ENCODE measurements around the gene RASGEF1C.

RASGEF1C gene

DNA sequence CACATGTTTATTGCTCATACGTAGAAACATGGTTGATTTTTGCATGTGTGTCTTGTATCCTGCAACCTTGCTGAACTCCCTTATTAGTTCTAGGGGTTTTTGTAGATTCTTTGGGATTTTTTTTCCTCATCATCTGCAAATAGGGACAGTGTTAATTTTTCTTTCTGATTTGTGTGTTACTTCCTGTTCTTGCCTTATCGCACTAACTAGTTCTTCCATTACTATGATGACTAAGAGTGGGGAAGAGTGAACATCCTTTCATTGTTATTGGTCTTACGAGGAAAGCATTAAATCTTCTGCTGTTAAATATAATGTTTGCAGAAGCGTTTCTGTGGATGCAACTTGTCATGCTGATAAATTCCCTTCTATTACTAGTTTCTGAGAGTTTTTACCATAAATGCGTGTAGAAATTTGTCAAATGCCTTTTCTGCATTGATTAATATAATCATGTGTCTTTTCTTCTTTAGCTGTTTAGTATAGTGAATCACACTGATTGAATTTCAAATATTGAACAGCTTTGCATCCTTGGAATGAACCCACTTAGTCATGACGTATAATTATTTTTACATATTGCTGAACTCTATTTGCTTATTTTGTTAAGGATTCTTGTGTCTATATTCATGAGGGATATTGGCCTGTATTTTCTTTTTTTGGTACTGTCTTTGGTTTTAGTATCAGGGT, 105.4 kb downstream of the RASGEF1C start:
- Histone ChIP-seq H3K27me3 (ENCODE audit: insufficient read depth, low read length) (0 out of 2 replicates have a peak, but pooled peaks cover 3% of the 10 kb centered on the region), H3K4me1 (ENCODE audit: control insufficient read depth, insufficient read depth, low read length, unreplicated experiment) (no peaks in the 10 kb centered on the region), H3K4me3 (ENCODE audit: low read depth, low read length) (no peak overlapping the region), H2AFZ (ENCODE audit: low read length, unreplicated experiment) (no peak overlapping the region), H3K27ac (ENCODE audit: low read depth, low read length) (no peak overlapping the region), H3K79me2 (ENCODE audit: control insufficient read depth, insufficient read depth, low read length, unreplicated experiment) (no peaks in the 10 kb centered on the region), H3K36me3 (ENCODE audit: insufficient read depth, low read length) (no peaks in the 10 kb centered on the region)

DNA sequence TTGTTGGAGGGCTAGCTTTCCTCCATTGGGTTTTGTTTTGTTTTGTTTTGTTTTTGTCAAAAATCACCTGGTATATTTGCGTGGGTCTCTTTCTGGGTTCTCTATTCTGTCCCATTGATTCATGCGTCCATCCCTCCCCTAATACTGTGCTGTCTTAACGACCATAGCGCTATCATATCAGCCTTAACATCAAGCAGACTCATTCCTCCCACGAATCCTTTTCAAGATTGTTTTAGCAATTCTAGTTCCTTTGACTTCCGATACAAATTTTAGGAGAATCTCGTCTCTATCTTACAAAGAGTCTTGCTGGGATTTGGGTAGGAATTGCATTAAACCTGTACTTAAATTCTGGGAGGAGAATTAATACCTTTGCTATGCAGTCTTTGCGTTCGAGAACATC, 106.4 kb downstream of the RASGEF1C start:
- H2AFZ ChIP-seq (ENCODE audit: low read length, unreplicated experiment), result no peak overlapping the region
- no peaks in the 10 kb centered on the region for H3K36me3 ChIP-seq (ENCODE audit: insufficient read depth, low read length)
- H3K4me1 ChIP-seq (ENCODE audit: control insufficient read depth, insufficient read depth, low read length, unreplicated experiment), result no peaks in the 10 kb centered on the region
- no peak overlapping the region for H3K27ac ChIP-seq (ENCODE audit: low read depth, low read length)
- 0 out of 2 replicates have a peak, but pooled peaks cover 3% of the 10 kb centered on the region for H3K27me3 ChIP-seq (ENCODE audit: insufficient read depth, low read length)
- H3K79me2 ChIP-seq (ENCODE audit: control insufficient read depth, insufficient read depth, low read length, unreplicated experiment), result no peaks in the 10 kb centered on the region
- no peak overlapping the region for H3K4me3 ChIP-seq (ENCODE audit: low read depth, low read length)

DNA sequence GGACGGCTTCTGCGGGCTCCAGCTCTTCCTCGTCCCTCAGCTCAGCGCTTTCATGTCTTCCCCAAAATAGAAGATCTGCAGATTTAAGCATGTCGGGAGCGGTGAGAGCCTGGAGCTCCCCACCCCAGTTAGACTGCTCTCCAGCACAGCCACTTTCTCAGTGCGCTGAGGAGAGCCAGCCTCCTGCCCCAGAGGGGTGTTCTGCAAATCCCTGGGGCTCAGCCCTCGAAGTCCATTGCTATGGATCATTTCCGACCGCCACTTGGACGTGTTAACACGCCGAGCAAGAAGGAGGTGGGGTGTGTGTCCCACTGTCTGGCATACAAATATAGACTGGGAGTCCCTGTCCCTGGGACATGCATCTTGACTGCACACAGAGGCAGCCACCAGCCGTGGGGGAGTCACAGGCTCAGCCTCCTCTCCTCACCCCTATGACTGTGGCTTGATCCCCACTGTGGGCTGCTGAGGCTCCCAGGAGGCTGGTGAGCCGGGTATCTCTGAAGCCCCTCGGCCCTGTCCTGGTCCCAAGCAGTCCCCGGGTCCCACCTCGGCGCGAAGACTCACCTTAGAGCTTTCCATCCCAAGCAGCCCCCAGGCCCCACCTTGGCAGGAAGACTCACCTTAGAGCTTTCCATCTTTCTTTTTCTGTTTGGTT, 107.4 kb downstream of the RASGEF1C start:
- H3K4me3 ChIP-seq (ENCODE audit: low read depth, low read length), result no peak overlapping the region
- H3K79me2 ChIP-seq (ENCODE audit: control insufficient read depth, insufficient read depth, low read length, unreplicated experiment), result no peaks in the 10 kb centered on the region
- H2AFZ ChIP-seq (ENCODE audit: low read length, unreplicated experiment), result no peak overlapping the region
- H3K4me1 ChIP-seq (ENCODE audit: control insufficient read depth, insufficient read depth, low read length, unreplicated experiment), result no peaks in the 10 kb centered on the region
- no peak overlapping the region for H3K27ac ChIP-seq (ENCODE audit: low read depth, low read length)
- H3K36me3 ChIP-seq (ENCODE audit: insufficient read depth, low read length), result no peaks in the 10 kb centered on the region
- 0 out of 2 replicates have a peak, but pooled peaks cover 3% of the 10 kb centered on the region for H3K27me3 ChIP-seq (ENCODE audit: insufficient read depth, low read length)

DNA sequence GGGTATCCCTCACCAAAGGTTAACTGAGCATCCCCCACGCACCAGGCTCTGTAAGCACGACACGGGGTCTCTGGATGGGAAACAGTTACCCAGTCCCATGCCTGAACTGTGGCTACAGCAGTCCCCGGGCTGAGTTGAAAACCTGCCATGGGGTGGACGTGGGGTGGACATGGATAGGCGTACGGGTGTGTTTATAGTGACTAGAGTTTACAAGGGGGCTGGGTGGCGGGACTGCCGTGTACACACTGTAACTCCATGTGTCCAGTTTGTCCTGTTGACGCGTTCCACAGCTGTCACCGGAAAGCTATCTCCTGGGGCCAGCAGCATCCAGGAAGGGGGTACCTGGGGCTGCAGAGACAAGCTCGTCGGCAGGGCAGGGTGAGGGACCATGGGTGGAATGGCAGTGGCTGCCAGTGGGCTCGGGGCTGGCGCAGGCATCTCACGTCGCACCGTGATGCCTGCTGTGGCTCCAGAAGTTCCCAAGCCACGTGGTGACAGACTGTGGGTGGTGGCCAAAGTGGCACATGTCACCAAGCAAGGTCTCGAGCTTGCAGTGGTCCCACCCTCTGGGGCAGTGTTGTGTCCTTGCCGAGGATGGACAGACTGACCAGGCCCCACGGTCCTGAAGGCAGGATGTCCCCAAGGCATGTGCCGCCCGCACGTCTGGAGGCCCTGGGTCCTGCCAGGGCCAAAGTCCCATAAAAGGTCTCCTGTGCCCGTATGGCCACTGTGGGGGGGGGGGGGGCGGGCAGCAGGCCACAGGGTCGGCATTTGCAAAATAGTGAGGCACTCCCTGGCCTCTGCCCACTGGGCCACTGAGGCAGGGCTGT, 108.2 kb downstream of the RASGEF1C start:
- 0 out of 2 replicates have a peak, but pooled peaks cover 3% of the 10 kb centered on the region for H3K27me3 ChIP-seq (ENCODE audit: insufficient read depth, low read length)
- no peaks in the 10 kb centered on the region for H3K79me2 ChIP-seq (ENCODE audit: control insufficient read depth, insufficient read depth, low read length, unreplicated experiment)
- H3K4me1 ChIP-seq (ENCODE audit: control insufficient read depth, insufficient read depth, low read length, unreplicated experiment), result no peaks in the 10 kb centered on the region
- no peaks in the 10 kb centered on the region for H3K36me3 ChIP-seq (ENCODE audit: insufficient read depth, low read length)
- H2AFZ ChIP-seq (ENCODE audit: low read length, unreplicated experiment), result no peak overlapping the region
- H3K27ac ChIP-seq (ENCODE audit: low read depth, low read length), result no peak overlapping the region
- H3K4me3 ChIP-seq (ENCODE audit: low read depth, low read length), result no peak overlapping the region

DNA sequence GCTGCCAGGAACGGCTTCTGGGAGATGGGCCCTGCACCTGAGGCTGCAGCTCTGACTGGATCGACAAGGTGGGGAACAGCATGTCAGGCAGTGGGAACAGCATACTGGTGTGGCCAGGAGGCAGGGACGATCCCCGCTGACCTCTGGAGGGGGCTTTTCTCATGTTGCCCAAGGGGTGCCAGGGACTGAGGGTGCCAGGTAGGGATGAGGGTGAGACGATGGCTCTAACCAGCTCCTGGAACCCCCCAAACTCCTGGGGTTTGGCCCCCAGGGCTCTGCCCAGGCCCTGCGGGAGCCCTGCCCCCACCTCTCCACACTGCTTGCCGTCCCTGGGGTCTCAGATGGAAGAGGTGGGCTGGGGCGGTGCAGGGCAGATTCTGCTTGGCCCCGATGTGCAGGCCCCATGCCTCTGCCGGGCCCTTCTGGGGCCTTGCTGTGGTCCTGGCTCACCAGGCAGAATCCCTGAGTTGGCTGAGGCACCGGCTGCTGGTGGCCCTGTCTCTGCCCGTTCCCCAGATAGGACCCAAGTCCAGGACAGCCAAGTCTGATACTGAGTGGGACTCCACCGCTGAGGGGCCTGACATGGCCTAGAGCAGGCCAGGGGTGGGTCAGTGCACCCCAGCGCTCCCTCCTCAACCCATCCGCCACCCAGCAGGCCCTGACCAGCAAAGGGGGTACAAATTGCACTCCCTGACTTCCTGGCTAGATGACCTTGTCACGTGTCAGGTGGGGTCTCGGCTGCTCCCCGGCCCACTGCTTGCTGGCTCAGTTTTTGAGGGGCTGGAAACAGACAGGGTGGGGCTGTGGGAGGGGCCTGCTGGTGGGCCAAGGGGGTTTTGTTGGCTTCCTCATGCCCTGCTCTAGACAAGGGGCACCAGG, 109.0 kb downstream of the RASGEF1C start:
- Histone ChIP-seq H3K4me3 (ENCODE audit: low read depth, low read length) (no peak overlapping the region), H3K36me3 (ENCODE audit: insufficient read depth, low read length) (no peaks in the 10 kb centered on the region), H2AFZ (ENCODE audit: low read length, unreplicated experiment) (no peak overlapping the region), H3K27me3 (ENCODE audit: insufficient read depth, low read length) (0 out of 2 replicates have a peak, but pooled peaks cover 3% of the 10 kb centered on the region), H3K4me1 (ENCODE audit: control insufficient read depth, insufficient read depth, low read length, unreplicated experiment) (no peaks in the 10 kb centered on the region), H3K27ac (ENCODE audit: low read depth, low read length) (no peak overlapping the region), H3K79me2 (ENCODE audit: control insufficient read depth, insufficient read depth, low read length, unreplicated experiment) (no peaks in the 10 kb centered on the region)

DNA sequence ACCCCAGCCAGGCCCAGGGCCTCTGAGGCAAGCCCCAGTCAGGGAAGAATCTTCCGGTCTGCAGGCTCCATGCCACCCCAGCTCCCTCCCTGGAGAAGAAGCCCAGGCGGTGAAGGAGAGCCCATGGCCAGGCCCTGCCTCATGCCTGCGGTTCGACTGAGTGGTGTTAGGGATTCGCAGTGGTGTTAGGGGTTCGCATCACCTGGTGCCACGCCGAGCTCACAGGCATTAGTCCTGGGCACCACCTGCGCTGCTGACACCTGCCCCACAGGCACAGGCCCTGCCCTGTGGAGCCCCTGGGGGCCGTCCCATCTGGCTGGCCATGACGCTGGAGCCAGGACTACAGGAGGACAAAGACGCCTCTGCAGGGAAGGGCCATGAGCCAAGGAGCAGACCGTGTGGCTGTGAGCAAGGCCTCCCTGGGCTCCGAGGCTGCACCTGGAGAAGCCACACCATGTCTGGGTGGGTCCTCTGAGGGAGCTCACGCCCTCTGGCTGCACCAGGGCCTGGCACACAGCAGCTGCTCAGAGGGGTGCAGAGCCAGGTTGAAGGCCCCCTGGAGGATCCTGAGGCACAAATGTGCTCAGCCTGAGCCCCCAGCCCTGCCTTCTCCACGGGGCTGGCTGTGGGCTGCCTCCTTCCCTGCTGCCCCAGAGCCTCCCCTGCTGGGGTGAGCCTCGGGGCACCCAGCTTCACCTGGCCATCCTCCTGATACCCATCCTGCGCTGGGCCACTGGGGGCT, 109.8 kb downstream of the RASGEF1C start:
- H3K4me3 ChIP-seq (ENCODE audit: low read depth, low read length), result no peak overlapping the region
- H3K27me3 ChIP-seq (ENCODE audit: insufficient read depth, low read length), result 0 out of 2 replicates have a peak, but pooled peaks cover 3% of the 10 kb centered on the region
- H3K27ac ChIP-seq (ENCODE audit: low read depth, low read length), result no peak overlapping the region

DNA sequence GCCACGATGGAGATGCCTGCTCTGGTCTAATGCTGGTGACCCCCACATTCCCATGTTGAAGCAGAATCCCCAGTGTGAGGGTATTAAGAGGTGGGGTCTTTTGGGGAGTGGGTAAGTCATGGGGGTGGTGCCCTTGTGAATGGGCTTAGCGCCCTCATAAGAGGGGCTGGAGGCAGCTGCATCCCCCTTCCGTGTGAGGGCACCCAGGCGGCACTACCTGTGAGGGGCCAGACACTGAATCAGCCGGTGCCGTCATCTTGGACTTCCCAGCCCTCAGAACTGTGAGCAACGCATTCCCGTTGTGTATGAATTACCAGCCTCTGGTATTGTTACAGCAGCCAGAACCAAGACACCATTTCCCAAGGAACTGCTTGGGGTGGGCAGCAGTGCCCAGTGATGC, 110.5 kb downstream of the RASGEF1C start:
- H3K4me3 ChIP-seq (ENCODE audit: low read depth, low read length), result no peak overlapping the region
- 0 out of 2 replicates have a peak, but pooled peaks cover 3% of the 10 kb centered on the region for H3K27me3 ChIP-seq (ENCODE audit: insufficient read depth, low read length)
- no peak overlapping the region for H3K27ac ChIP-seq (ENCODE audit: low read depth, low read length)
- no peaks in the 10 kb centered on the region for H3K36me3 ChIP-seq (ENCODE audit: insufficient read depth, low read length)
- H2AFZ ChIP-seq (ENCODE audit: low read length, unreplicated experiment), result no peak overlapping the region
- no peaks in the 10 kb centered on the region for H3K79me2 ChIP-seq (ENCODE audit: control insufficient read depth, insufficient read depth, low read length, unreplicated experiment)
- no peaks in the 10 kb centered on the region for H3K4me1 ChIP-seq (ENCODE audit: control insufficient read depth, insufficient read depth, low read length, unreplicated experiment)

More for the DNA sequence above, 109.8 kb downstream of the RASGEF1C start:
- H3K36me3 ChIP-seq (ENCODE audit: insufficient read depth, low read length), result no peaks in the 10 kb centered on the region
- no peaks in the 10 kb centered on the region for H3K79me2 ChIP-seq (ENCODE audit: control insufficient read depth, insufficient read depth, low read length, unreplicated experiment)
- H3K4me1 ChIP-seq (ENCODE audit: control insufficient read depth, insufficient read depth, low read length, unreplicated experiment), result no peaks in the 10 kb centered on the region
- no peak overlapping the region for H2AFZ ChIP-seq (ENCODE audit: low read length, unreplicated experiment)

DNA sequence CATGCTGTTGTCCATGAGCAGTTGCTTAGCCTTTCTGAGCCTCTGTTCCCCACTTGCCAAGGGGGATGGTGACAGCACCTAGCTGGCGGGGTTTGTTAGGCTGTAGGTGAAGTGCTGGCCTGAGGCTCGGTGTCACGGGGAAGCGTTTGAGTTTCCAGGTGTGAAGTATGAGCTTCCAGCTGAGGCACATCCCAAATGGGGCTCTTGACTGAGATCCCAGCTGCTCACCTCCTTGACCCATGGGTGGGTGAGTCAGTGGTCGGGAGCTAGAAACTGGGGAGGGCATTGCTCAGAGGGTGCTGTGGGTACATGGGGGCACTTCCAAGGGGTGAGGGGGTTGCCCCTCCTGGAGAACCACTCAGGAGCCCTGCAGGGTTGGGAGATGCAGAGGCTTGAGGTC, 111.1 kb downstream of the RASGEF1C start:
- Histone ChIP-seq H3K79me2 (ENCODE audit: control insufficient read depth, insufficient read depth, low read length, unreplicated experiment) (no peaks in the 10 kb centered on the region), H2AFZ (ENCODE audit: low read length, unreplicated experiment) (no peak overlapping the region), H3K4me1 (ENCODE audit: control insufficient read depth, insufficient read depth, low read length, unreplicated experiment) (no peaks in the 10 kb centered on the region), H3K36me3 (ENCODE audit: insufficient read depth, low read length) (no peaks in the 10 kb centered on the region), H3K27me3 (ENCODE audit: insufficient read depth, low read length) (0 out of 2 replicates have a peak, but pooled peaks cover 3% of the 10 kb centered on the region), H3K4me3 (ENCODE audit: low read depth, low read length) (no peak overlapping the region), H3K27ac (ENCODE audit: low read depth, low read length) (no peak overlapping the region)

DNA sequence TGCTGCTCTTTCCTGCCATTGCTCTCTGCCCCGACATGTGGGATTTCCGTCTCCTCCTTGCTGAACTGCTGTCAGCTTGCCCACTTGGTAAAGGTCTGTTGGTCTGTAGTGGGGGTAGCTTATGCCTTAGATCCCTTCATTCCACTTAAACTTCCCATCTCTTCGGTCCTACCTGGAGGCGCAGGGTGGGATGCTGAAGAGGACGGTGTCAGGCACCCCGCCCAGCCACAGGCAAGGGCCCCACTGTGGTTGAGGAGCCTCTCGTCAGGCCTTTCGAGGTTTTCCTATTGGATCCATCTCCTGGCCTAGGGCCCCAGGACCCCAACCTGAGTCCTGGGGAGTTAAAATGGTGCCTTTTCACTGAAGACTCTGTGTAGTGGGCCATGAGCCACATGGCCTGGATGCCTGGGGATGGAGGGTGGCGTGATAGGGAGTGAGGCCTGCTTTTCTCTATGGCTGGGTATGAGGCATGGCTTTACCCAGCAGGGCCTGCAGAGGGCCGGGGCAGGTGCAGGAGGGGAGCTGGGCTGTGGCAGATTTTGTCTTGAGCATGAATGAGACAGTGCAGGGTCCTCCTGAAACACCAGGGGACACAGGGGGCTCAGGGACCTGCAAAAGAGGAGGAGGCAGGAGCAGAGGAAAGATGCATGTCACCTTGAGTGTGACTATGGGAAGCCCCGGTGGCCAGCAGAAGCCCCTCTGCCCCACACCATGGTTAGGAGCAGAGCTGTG, 111.7 kb downstream of the RASGEF1C start:
- H3K27ac ChIP-seq (ENCODE audit: low read depth, low read length), result no peak overlapping the region
- no peak overlapping the region for H2AFZ ChIP-seq (ENCODE audit: low read length, unreplicated experiment)
- H3K27me3 ChIP-seq (ENCODE audit: insufficient read depth, low read length), result no peaks in the 10 kb centered on the region
- H3K36me3 ChIP-seq (ENCODE audit: insufficient read depth, low read length), result no peaks in the 10 kb centered on the region
- H3K4me1 ChIP-seq (ENCODE audit: control insufficient read depth, insufficient read depth, low read length, unreplicated experiment), result no peaks in the 10 kb centered on the region
- no peak overlapping the region for H3K4me3 ChIP-seq (ENCODE audit: low read depth, low read length)
- H3K79me2 ChIP-seq (ENCODE audit: control insufficient read depth, insufficient read depth, low read length, unreplicated experiment), result no peaks in the 10 kb centered on the region
